HS-5 (cell line): ENCODE data around the gene RACGAP1.

ENCODE experiments used
- DNase-seq: peaks from one replicate; pipeline ENCODE4 v3.0.0-alpha.2; 2012; ENCODE audit warnings: low read depth

RACGAP1 gene

GRCh38 chr12:50025187-50026059, at the start of gene RACGAP1:
Gene RACGAP1 (minus strand): TSS chr12:50025494. CDS start chr12:50016715, 8,779 bp downstream.
- DNase-seq, result peak; percentile 97

GRCh38 chr12:50073712-50074111, 48.4 kb upstream of the RACGAP1 start:
- no peak for DNase-seq

GRCh38 chr12:50073206-50073605, 47.9 kb upstream of the RACGAP1 start:
- DNase-seq, result no peak

- DNase-seq, result no peak
Measured at GRCh38 chr12:50072198-50072907, 47.1 kb upstream of the RACGAP1 start.

GRCh38 chr12:50070314-50071060, 45.2 kb upstream of the RACGAP1 start:
- peak; percentile 64 for DNase-seq

GRCh38 chr12:50069539-50069938, 44.2 kb upstream of the RACGAP1 start:
- no peak for DNase-seq

GRCh38 chr12:50069069-50069468, 43.8 kb upstream of the RACGAP1 start:
- no peak for DNase-seq

- DNase-seq, result no peak
Measured at GRCh38 chr12:50066402-50066801, 41.1 kb upstream of the RACGAP1 start.

- no peak for DNase-seq
Measured at GRCh38 chr12:50065726-50066310, 40.5 kb upstream of the RACGAP1 start.

- no peak for DNase-seq
Measured at GRCh38 chr12:50062728-50063460, 37.6 kb upstream of the RACGAP1 start.

GRCh38 chr12:50061946-50062686, 36.8 kb upstream of the RACGAP1 start:
- DNase-seq, result no peak

- no peak for DNase-seq
Measured at GRCh38 chr12:50061171-50061570, 35.9 kb upstream of the RACGAP1 start.

GRCh38 chr12:50060120-50060468, 34.8 kb upstream of the RACGAP1 start:
- DNase-seq, result no peak

GRCh38 chr12:50059440-50060119, 34.3 kb upstream of the RACGAP1 start:
- DNase-seq, result no peak

- no peak for DNase-seq
Measured at GRCh38 chr12:50058743-50059312, 33.5 kb upstream of the RACGAP1 start.

GRCh38 chr12:50057896-50058670, 32.8 kb upstream of the RACGAP1 start:
- DNase-seq, result no peak

- no peak for DNase-seq
Measured at GRCh38 chr12:50057000-50057841, 31.9 kb upstream of the RACGAP1 start, which contains the start of gene ASIC1. Gene ASIC1 (plus strand): TSS chr12:50057596. CDS start chr12:50058767, 1,171 bp downstream.

- DNase-seq, result no peak
Measured at GRCh38 chr12:50056639-50056976, 31.3 kb upstream of the RACGAP1 start.
